ENCODE measurements around the gene POLR3C. TPM values are rescaled to one million over a fixed set of nuclear protein-coding genes. Genes with fewer than 3 reads are reported as not detected.

POLR3C gene, protein sequence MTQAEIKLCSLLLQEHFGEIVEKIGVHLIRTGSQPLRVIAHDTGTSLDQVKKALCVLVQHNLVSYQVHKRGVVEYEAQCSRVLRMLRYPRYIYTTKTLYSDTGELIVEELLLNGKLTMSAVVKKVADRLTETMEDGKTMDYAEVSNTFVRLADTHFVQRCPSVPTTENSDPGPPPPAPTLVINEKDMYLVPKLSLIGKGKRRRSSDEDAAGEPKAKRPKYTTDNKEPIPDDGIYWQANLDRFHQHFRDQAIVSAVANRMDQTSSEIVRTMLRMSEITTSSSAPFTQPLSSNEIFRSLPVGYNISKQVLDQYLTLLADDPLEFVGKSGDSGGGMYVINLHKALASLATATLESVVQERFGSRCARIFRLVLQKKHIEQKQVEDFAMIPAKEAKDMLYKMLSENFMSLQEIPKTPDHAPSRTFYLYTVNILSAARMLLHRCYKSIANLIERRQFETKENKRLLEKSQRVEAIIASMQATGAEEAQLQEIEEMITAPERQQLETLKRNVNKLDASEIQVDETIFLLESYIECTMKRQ
- 44.7 and 50.9 TPM in 2 replicates for total RNA-seq

DNA sequence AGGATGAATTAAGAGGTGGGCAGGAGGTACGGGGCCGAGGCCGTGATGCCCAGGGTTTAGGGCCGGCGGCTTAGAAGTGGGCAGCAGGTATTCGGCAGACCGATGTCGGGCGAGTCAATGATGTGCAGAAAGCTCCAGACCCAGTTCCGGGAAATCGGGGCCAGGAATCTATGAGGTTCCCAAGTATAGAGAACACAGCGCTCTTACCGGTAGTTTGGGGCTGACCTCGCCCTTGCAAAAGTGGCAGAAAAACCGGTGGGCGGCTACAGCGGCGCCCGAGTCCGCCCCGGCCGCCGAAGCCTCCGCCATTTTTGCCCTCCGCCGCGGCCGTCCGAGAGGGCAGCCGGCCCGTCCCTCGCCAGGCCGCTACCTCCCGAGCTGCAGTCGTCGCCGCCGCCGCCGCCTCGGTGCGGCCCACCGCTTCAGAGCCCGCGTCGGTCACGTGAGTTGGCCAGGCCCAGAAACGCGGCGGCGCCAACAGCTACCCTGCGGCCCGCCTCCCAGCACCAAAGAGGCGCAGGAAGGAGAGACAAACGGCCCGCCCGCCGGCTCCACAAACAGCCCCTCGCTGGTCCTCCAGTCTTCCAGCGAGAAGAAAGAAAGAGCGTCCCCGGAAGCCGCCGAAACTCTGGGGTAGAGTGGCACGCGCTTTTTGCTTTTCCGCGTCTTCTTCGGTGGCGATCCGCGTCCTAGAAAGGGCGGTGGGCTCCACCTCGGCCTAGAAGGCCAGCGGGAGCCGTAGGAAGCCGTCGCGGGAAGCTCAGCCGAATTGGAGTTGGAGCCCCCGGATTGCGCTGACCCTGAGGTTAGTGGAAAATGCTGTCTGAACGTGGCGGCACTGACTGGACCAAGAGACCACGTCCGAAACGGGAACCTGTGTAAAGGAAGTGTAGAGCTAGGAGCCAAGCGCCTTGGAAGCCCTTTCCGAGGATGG, at the start of gene POLR3C, which contains the start of gene RNF115:
POLR3C (plus strand) TSS at position 636 of the 934 bp plus-strand sequence. CDS start 1,577 bp downstream, outside the sequence.
RNF115 (minus strand) TSS at position 531 of the 934 bp plus-strand sequence; CDS start at position 309, 222 bp downstream.

DNA sequence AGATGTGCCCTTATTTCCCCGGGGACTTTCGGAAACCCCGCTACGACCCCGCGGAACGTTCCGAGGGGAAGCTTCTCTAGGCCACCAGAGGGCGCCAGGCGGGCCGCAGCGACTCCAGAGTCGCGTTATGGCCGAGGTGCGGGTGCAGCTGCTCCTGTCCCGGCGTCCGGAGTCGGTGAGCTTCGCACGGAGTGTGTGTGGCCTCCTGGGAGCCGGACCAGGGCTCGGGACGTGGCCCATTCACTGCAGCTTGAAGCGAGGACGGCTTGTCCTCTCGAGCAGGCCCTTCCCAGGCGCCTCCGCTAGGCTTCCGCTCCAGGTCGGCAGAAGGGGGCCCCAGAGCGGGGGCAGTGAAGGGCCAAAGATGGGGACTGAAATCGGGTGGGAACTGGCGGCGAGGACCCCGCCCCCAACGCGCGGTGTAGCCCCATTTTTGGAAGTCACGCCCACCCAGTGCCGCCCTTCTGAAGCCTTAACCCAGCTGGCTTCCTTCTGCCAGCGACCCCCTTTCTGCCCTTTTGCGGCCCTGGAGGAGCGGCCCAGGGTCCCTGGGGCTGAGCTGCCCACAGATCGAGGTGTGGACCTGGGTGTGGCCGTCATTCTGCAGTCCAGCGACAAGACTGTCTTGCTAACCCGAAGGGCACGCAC, 21.6 kb downstream of the POLR3C start, which contains the start of gene NUDT17:
NUDT17 (plus strand) TSS at position 117 of the 648 bp plus-strand sequence; CDS start at position 128, 11 bp downstream.

GRCh38 chr1:145858901-145859490, 35.0 kb downstream of the POLR3C start, which contains the start of gene PIAS3:
Gene PIAS3, minus strand, starts transcription at chr1:145859081. Its CDS starts 91 bp downstream, at chr1:145858990.

GRCh38 chr1:145885738-145886287, 61.8 kb downstream of the POLR3C start, which contains the start of gene ANKRD35:
Gene ANKRD35, minus strand, starts transcription at chr1:145885866. Its CDS starts 108 bp downstream, at chr1:145885758.

Other genes starting within 250 kb of the POLR3C start
- gene GPR89A, start 216.2 kb upstream of the POLR3C start, total RNA-seq, result 18.2 and 46.3 TPM in 2 replicates
- 1.3 TPM in 1 of 2 replicates, not detected in the other for gene PDZK1, start 116.8 kb upstream of the POLR3C start, total RNA-seq
- gene CD160, start 104.7 kb upstream of the POLR3C start, total RNA-seq, result not detected in 2 replicates
- gene RNF115, start 105 bp upstream of the POLR3C start, total RNA-seq, result 20.8 and 29.1 TPM in 2 replicates
- gene NUDT17, start 21.4 kb downstream of the POLR3C start, total RNA-seq, result 3.0 and 3.8 TPM in 2 replicates
- gene PIAS3, start 34.9 kb downstream of the POLR3C start, total RNA-seq, result 13.7 and 14.7 TPM in 2 replicates
- 3.3 and 5.5 TPM in 2 replicates for gene ANKRD35, start 61.7 kb downstream of the POLR3C start, total RNA-seq
- 2.3 and 11.9 TPM in 2 replicates for gene ITGA10, start 85.8 kb downstream of the POLR3C start, total RNA-seq
- gene PEX11B, start 94.5 kb downstream of the POLR3C start, total RNA-seq, result 29.6 and 40.3 TPM in 2 replicates
- gene RBM8A, start 103.3 kb downstream of the POLR3C start, total RNA-seq, result 44.0 and 137 TPM in 2 replicates
- gene LIX1L, start 133.8 kb downstream of the POLR3C start, total RNA-seq, result 19.0 and 26.0 TPM in 2 replicates
- 0.50 and 0.73 TPM in 2 replicates for gene ANKRD34A, start 140.4 kb downstream of the POLR3C start, total RNA-seq
- gene POLR3GL, start 140.5 kb downstream of the POLR3C start, total RNA-seq, result 17.7 and 19.2 TPM in 2 replicates
- gene TXNIP, start 172.4 kb downstream of the POLR3C start, total RNA-seq, result 80.0 and 159 TPM in 2 replicates
- gene HJV, start 197.5 kb downstream of the POLR3C start, total RNA-seq, result not detected in 2 replicates